Duodenal mucosa (tissue), 2 donors: Measurements from ENCODE around the gene KIF3B.
"Not testable (repeated sequence)": the region's sequence is repeated elsewhere in the genome, so short reads cannot be mapped to it uniquely, and the experiment has no call there.

ENCODE experiments used
- H3K27ac ChIP-seq: one replicate; pipeline ENCODE4 v1.7.0; 2013; ENCODE audit warnings: low read depth, low read length
- H3K27me3 ChIP-seq, 2 donors: one replicate each; pipeline ENCODE4 v1.7.0; 2013; ENCODE audit warnings: low read length in 2 of 2, control low read depth in 1 of 2; ENCODE audit not compliant: insufficient read depth in 2 of 2, control insufficient read depth in 1 of 2
- H3K36me3 ChIP-seq, 2 donors: one replicate each; pipeline ENCODE4 v1.7.0; 2013; ENCODE audit warnings: low read length in 2 of 2, control low read depth in 1 of 2; ENCODE audit not compliant: insufficient read depth in 2 of 2, control insufficient read depth in 1 of 2
- H3K4me1 ChIP-seq, 2 donors: one replicate each; pipeline ENCODE4 v1.7.0; 2013; ENCODE audit warnings: low read length in 2 of 2, control low read depth in 1 of 2; ENCODE audit not compliant: insufficient read depth in 2 of 2, control insufficient read depth in 1 of 2
- H3K4me3 ChIP-seq, 2 donors: one replicate each; pipeline ENCODE4 v1.7.0; 2013; ENCODE audit warnings: low read length in 2 of 2, low read depth in 1 of 2
- H3K9ac ChIP-seq, 2 donors: one replicate each; pipeline ENCODE4 v1.7.0; 2013; ENCODE audit warnings: low read length in 2 of 2, low read depth in 1 of 2
- H3K9me3 ChIP-seq, 2 donors: one replicate each; pipeline ENCODE4 v1.7.0; 2013; ENCODE audit warnings: low read length in 2 of 2, control low read depth in 1 of 2; ENCODE audit not compliant: control insufficient read depth in 1 of 2

Gene KIF3B

DNA sequence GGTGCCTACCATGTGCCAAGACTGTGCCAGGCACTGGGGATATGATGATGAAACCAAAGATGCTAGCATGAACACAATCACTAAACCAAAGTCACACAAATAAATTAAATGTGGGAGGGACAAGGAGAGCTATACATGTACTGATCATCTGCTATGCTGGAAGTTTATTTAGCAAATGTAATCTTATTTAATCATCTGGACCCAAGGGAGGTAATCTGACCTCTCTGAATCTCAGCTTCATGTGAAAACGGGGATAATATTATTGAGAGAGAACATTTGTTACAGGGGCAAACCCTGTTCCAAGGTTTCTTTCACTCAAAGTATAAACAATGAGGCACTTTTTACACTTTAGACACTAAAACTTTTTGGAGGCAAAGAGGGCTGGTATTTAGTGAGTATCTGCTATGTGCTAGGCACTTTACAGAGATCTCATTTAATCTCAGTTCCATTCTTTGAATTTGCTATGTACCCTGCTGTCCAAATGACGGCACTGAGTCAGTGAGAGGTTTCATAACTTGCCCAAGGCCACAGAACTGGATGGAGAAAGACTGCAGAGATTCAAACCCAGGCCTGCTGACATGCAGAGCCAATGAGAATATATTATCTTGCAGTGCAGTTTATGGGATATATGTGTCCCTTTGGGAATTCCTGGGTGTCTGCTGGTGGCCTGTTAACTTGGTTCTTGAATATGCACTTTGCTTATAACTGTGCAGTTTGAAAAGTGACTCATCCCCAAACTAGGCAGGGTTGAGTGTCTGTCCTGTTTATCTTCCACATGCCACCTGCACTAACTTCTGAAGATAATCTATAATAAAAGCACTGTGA lies 77.4 kb downstream of the KIF3B start:
- Histone ChIP-seq H3K4me1 (peaks cover 7 to 11% of the 10 kb centered on the region in 2 donors), H3K9ac (no peak overlapping the region), H3K4me3 (no peak overlapping the region), H3K36me3 (no peaks in the 10 kb centered on the region), H3K27ac (no peak overlapping the region), H3K27me3 (no peaks in the 10 kb centered on the region), H3K9me3 (no peaks in the 10 kb centered on the region)

DNA sequence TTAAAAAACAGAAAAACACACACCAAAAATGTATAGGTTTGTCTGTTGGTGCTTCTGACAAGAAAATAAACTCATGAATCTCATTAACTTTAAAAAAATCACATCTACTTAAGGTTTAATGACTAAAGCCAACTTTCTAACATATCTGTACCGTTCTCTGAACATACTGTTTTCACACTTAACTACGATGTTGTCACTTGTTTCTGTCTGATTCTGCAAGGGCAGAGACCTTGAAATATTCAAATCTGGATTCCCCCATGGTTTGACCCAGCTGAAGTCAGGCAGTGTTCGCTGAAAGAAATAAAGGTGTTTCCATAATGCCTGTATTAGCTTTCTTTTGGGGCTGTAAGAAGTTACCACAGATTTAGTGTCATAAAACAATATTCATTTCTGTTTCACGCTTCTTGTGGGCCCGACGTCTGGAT lies 78.0 kb downstream of the KIF3B start:
- Histone ChIP-seq H3K9ac (no peak overlapping the region), H3K27me3 (no peaks in the 10 kb centered on the region), H3K4me3 (no peak overlapping the region), H3K36me3 (no peaks in the 10 kb centered on the region), H3K4me1 (peaks cover 7 to 13% of the 10 kb centered on the region in 2 donors), H3K9me3 (no peaks in the 10 kb centered on the region), H3K27ac (no peak overlapping the region)

DNA sequence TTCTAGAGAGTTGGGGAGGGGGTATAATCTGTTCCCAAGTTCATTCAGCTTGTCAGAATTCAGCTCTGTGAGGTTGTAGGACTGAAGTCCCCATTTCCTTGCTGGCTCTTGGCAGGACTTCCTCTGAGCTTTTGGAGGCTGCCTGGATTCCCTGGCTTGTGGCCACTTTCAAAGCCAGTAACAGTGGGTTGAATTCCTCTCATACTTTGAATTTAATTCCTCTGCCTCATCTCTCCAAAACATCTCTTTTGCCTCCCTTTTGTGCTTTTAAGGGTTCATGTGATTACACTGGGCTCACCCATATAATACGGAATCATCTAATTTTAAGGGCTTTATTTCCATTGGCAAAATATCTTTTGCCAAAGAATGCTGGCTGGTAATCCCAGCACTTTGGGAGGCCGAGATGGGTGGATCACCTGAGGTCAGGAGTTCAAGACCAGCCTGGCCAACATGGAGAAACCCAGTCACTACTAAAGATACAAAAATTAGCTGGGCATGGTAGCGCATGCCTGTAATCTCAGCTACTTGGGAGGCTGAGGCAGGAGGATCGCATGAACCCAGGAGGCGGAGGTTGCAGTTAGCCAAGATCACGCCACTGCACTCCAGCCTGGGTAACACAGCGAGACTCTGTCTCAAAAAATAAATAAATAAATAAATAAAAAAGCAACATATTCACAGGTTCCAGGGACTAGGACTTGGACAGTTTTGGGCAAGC lies 78.6 kb downstream of the KIF3B start:
- not testable (repeated sequence) for H3K4me3 ChIP-seq, H3K9ac ChIP-seq, H3K27me3 ChIP-seq, H3K9me3 ChIP-seq, H3K27ac ChIP-seq, H3K36me3 ChIP-seq
- H3K4me1 ChIP-seq: peaks cover 7 to 13% of the 10 kb centered on the region in 2 donors

DNA sequence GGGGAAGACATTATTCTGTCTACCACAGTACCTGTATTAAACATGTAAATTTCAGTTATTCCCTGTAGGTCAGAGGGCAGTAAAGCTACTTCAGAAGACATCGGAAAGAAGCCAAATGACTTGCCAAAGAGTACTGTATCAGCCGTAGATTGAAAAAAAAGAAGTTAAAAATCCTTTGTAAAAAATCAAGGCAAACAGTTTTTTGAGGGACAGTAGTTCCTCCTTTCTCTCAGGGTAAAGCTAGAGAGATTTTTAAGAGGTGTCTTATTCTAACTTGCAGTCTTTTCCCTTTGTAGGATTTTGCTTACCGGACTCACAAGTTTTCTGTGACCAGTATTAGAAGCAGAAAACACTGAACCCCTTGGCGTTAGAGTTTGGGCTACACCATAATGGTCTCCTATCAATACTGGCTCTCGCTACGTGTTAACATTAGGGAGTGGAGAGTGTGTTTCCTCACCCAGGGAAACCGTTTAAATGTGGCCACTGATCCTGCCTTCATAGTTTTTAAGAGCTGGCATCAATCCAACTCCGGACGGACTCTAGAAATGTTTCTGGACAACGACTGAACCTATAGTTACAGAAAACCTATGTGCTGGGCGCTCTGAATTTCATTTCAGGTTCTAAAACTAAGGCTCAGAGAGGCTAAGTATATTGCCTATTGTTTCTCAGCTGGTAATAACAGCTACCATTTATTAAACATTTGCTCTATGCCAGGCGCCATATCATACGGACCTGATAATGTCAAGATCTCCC lies 79.3 kb downstream of the KIF3B start:
- Histone ChIP-seq H3K4me3 (peak overlapping the region; percentile 75 to 91), H3K4me1 (peaks cover 7 to 14% of the 10 kb centered on the region in 2 donors), H3K9me3 (no peaks in the 10 kb centered on the region), H3K27me3 (no peaks in the 10 kb centered on the region), H3K27ac (no peak overlapping the region), H3K36me3 (no peaks in the 10 kb centered on the region), H3K9ac (peak overlapping the region; percentile 66 to 82)

DNA sequence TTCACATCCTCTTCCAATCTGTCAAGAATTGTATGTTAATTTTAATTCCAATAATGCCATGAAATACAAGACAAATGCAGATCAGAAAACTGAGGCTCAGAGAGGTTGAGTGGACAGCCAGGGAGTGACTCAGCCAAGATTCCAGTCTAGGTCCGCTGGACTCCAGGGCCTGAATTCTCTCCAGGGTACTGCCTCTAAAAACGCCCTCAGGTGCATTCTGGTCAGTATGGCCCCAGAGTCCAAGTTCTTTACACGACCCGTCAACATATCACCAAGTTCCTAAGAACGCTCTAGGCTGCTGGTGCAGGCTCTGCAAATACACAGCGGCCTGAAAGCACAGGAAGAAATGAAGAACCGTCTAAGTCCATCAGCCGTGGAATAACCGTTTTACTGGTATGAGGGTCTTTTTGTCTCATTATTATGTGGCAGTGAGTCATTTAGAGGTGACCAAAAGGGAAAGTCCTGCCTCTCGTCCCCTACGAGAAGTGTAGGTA lies 80.0 kb downstream of the KIF3B start:
- no peaks in the 10 kb centered on the region for H3K9me3 ChIP-seq
- peak overlapping the region; percentile 60 for H3K27ac ChIP-seq
- peaks cover 11 to 18% of the 10 kb centered on the region in 2 donors for H3K4me1 ChIP-seq
- H3K9ac ChIP-seq: peak overlapping the region; percentile 66 to 82
- H3K27me3 ChIP-seq: no peaks in the 10 kb centered on the region
- H3K36me3 ChIP-seq: no peaks in the 10 kb centered on the region
- H3K4me3 ChIP-seq: peak overlapping the region; percentile 75 to 91

DNA sequence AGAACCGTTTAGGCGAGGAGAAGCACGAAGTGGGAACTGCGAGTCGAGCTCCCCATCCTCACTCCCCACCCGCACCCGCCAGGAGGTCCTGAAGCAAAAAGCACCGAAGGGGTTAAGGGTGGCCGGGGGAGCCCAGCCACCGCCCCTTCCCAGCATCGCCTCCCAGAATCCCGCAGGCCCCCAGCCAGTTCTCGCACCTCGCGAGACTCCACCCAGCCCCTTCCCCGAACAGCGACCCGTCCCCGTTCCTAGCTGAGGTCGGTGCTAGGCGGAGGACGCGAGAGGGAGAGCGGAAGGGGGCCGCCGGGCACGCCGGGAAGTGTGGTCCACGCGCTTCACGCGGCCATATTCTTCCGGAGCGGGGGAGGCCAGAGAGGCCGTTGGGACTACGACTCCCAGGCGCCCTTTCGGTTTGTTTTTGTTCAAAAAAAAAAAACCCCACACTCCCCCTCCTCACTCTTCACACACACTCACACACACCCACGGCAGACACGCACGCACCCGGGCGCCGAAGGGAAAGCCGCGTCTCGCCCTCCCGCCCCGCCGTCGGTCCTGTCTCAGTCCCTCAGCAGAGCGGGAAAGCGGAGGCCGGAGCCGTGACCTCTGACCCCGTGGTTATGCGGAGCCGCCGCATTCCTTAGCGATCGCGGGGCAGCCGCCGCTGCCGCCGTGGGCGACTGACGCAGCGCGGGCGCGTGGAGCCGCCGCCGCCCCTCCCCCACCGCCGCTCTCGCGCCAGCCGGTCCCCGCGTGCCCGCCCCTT lies 80.6 kb downstream of the KIF3B start, which contains the start of gene ASXL1:
Gene ASXL1 (plus strand): TSS at position 463 of the 763 bp plus-strand sequence. CDS start 445 bp downstream, outside the sequence.
- peak within 1 kb of the TSS; percentile 91 to 94 for H3K9ac ChIP-seq
- peak within 1 kb of the TSS; percentile 96 for H3K27ac ChIP-seq
- no peaks in the 10 kb centered on the region for H3K9me3 ChIP-seq
- H3K4me3 ChIP-seq: peak within 1 kb of the TSS; percentile 90 to 91
- H3K36me3 ChIP-seq: no peaks in the 10 kb centered on the region
- H3K4me1 ChIP-seq: peaks cover 17 to 24% of the 10 kb centered on the region in 2 donors
- no peaks in the 10 kb centered on the region for H3K27me3 ChIP-seq

DNA sequence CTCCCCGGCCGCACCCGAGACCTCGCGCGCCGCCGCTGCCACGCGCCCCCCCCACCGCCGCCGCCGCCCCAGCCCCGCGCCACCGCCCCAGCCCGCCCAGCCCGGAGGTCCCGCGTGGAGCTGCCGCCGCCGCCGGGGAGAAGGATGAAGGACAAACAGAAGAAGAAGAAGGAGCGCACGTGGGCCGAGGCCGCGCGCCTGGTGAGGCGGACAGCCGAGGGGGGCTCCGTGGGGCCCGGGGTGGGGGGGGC lies 81.1 kb downstream of the KIF3B start:
- peak overlapping the region; percentile 77 for H3K27ac ChIP-seq
- H3K4me3 ChIP-seq: peak overlapping the region; percentile 90 to 91
- no peaks in the 10 kb centered on the region for H3K36me3 ChIP-seq
- H3K4me1 ChIP-seq: peaks cover 22 to 28% of the 10 kb centered on the region in 2 donors
- H3K9me3 ChIP-seq: no peaks in the 10 kb centered on the region
- H3K9ac ChIP-seq: no peak overlapping the region
- no peaks in the 10 kb centered on the region for H3K27me3 ChIP-seq

DNA sequence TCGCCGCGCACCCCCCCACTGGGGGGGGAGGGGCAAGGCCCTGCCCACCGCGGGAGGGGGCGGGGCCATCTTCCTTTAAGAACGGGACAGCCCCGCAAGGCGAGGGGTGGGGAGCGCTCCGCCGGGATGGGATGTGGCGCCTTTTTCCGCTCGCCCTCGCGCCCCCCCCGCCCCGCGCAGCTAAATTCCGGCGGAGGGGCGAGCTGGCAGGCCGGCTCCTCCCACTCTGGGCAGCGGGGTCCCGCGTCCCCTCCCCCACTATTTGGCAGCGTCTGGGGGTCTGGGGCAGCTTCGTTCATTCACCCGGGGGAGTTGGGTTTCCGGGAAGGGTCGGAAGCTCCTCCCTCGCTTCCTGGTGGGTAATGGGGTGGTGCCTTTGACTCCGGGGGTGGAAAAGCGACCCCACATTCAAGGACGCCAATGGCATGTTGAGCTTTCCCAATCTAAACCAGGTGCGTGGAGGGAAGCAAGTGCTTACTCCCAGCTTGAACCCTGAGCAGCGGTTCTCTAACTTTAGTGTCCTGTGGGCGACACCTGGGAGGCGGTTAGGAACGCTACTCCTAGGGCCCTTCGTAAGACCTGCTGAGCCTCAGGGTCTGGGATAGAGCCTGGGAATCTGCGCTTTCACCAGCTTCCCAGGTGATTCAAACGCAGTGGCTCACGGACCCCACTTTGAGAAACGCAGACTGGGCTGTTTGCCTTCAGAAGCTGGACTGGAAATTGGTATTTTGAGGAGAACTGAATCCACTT lies 81.6 kb downstream of the KIF3B start:
- H3K9ac ChIP-seq: peak overlapping the region; percentile 91 to 94
- peaks cover 24 to 29% of the 10 kb centered on the region in 2 donors for H3K4me1 ChIP-seq
- H3K27ac ChIP-seq: peak overlapping the region; percentile 77

More for the DNA sequence above, 81.6 kb downstream of the KIF3B start:
- Histone ChIP-seq H3K4me3 (peak overlapping the region; percentile 90 to 91), H3K36me3 (no peaks in the 10 kb centered on the region), H3K9me3 (no peaks in the 10 kb centered on the region), H3K27me3 (no peaks in the 10 kb centered on the region)
